CD4-positive, alpha-beta T cell treated with Interferon alpha-2 for 1 hour (primary cell): Measurements from ENCODE around the gene MYOZ3.

Experiments used
- DNase-seq, 2 donors: peaks; one replicate each; pipeline ENCODE4 v3.0.0-alpha.2; 2020 to 2022

MYOZ3 gene, protein sequence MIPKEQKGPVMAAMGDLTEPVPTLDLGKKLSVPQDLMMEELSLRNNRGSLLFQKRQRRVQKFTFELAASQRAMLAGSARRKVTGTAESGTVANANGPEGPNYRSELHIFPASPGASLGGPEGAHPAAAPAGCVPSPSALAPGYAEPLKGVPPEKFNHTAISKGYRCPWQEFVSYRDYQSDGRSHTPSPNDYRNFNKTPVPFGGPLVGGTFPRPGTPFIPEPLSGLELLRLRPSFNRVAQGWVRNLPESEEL

DNA sequence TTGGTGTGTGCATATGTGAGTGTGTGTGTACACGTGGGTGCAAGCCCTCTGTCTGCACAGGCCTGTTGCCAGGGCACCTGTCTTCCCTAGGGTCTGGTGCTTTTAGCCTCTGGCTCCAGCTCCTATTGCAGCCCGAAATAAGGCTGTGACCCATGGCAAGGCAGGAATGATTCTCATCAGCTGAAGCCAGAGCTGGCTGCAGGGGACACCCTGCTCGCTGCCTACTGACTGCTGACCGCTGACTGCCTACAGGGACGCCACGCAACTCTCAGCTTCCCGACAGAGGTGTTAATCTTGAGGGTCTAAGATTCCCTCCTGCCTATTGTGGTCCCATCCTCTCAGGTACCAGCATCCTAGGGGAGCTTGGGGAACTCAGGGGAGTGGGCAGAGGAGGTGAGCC, at the start of gene MYOZ3:
Gene MYOZ3 (plus strand): TSS at position 166 of the 400 bp plus-strand sequence. CDS start 1,691 bp downstream, outside the sequence.
- DNase-seq = no peak

DNA sequence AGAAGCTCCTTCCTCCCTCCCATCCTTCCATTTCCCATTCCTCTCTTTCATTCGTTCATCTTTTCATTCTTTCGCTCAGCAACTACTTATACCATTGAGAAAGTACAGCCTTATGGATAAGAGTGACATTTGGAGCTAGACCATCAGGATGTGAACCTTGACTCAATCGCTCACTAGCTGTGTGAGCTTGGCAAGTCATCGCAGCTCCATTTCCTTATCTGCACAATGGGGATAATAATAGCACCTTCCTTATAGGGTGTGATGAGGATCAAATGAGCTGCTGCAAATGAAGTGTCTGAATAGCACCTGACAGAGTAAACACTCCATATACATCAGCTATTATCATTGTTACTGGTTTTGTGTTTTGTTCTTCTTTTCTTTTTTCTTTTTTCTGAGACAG, 48.6 kb upstream of the MYOZ3 start:
- DNase-seq = no peak

- no peak for DNase-seq
Measured at GRCh38 chr5:150612905-150613670, 48.0 kb upstream of the MYOZ3 start.

GRCh38 chr5:150613991-150614660, 46.9 kb upstream of the MYOZ3 start:
- no peak for DNase-seq

GRCh38 chr5:150614661-150615060, 46.4 kb upstream of the MYOZ3 start:
- DNase-seq = no peak

GRCh38 chr5:150615141-150615699, 45.8 kb upstream of the MYOZ3 start:
- no peak for DNase-seq

DNA sequence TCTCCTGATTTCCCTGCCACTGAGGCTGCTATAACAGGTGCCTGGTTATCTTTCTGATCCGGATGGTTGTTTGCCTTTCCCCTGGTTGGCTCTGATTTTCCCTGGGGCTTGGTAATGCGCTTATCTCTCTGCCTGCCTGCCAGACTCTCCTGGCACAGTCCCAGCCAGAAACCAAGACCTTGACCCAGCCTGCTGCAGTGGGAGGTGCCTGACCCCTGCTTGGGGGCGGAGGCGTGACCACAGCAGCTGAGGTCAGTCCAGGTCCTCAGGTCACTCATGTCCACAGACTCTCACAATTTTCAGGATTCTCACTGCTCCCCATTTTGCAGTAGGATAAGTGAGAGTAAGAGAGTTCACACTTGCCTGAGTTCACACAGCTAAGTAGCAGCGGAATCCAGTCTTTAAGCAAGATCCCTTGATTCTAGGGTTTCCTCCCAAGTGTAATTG, 45.0 kb upstream of the MYOZ3 start:
- DNase-seq = no peak

DNA sequence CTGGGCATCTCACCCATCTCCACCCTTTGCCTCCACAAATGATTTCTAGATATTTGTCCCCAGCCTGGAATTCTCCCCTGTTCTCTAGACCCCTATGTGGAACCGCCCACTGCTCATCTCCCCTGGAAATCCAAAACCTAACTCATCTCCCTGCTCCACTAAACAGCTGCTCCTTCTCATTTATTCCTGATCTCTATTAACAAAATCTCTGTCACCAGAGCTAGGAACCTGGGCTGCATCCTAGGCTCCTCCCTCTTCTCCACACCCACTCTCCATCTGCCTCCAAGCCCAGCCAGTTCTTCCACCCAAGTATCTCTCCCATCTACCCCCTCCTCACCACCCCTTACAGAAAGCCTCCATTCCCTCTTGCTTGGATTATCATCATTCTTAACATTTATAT, 44.5 kb upstream of the MYOZ3 start:
- DNase-seq = no peak

DNA sequence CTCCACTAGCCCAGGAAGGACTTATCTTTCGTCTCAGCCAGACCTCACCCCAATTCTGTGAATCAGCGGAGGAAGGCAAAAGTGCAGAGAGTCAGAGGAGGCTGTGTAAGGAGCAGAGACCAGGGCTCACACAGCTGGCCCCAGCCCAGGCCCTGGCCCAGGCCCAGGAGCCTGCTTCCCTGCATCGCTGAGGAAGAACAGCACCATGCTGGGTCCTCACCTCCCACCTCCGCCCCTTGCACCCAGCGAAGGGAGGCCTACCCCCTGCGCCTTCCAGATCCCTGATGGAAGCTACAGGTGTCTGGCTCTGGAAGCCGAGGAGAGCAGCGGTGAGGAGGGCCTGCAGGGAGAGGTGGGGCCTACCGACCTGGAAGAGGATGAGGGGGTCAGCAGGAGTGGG, 42.9 kb upstream of the MYOZ3 start:
- DNase-seq = no peak

DNA sequence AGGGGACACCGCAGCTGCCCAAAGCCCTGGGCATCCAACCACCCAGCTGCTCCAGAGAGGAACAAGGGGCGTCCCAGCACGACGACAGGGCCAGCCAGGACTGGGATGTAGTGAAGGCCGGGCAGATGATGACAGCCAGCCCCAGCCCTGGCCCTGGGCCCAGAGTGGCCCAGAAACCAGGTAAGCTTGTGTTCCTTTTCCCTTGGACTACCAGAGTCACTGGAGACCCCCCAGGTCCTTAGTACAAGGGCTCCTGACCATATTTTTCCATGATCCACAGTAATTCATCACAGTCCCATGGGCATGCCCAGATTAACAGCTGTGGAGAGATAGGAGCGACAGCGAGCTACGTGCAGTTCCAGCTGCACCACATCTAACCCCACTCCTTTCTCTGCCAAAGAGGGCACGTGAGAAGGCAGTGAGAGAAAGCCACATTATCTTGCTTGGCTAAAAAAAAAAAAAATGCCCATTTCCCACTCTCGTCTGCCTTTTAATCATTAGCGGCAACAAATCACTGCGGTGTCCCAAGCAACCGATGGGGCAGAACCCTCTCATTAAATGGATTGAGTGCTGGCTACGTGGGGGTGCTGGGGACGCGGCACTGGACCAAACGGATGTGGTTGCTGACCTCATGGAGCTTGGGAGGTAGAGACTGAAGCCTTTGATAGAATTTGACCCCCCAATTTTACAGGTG, 42.3 kb upstream of the MYOZ3 start:
- no peak for DNase-seq

DNA sequence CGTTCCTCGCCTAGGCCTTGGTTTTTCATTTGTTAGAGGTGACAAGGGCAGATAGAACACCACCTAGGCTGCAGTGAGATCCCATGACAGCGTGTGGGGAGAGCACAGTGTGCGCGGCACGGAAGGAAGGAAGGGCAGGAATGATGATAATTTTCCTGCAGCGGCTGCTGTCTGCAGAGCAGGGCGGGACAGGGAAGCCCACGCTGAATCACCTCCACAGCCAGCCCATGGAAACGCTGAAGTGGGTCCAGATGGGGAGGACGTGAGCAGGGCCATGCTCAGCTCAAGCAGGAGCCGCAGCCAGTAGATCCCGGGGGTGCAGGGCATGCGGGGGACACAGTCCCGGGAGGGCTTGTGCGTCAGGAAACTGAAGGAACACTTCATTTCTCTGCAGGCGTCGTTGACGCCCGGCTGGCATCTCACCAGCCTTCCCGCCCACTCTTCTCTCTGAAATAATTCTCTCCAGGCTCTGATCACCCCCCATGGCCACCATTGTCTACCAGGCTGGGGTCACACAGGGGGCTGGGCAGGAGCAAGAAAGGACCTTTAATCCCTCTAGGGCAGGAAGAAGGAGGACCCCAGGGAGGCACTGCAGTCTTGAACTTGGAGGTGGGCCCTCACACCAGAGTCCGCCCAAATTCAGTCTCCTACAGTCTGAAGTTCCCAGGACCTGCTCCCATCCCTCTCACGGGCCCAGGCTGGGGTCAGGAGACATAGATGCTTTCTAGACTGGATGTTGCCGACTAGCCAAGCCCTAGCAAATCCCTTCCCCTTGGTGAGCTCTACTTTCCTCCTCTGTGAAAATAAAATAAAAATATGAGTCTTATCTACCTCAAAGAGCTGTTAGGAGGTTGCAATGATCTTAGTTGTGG, 41.5 kb upstream of the MYOZ3 start:
- DNase-seq = no peak

GRCh38 chr5:150621301-150621700, 39.8 kb upstream of the MYOZ3 start:
- no peak for DNase-seq

DNA sequence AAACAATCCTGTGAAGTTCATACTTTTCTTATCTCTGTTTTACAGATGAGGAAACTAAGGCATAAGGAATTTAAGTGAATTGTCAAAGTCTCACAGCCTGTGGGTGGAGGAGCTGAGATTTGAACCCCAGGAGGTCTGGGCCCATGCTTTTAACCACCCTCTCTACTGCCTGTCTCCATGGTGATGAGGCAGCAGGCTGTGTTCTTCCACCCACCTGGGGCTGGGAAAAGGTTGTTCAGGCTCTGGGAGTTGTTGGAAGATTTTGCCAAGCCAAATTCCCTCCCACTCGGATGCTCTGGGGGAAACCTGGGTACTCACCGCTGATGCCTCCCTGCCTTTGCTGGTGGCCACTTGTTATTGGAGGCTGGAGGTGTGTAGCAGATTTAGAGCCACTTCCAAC, 38.9 kb upstream of the MYOZ3 start:
- no peak for DNase-seq

- DNase-seq = no peak
Measured at GRCh38 chr5:150623152-150623877, 37.7 kb upstream of the MYOZ3 start.

- no peak for DNase-seq
Measured at GRCh38 chr5:150623878-150624216, 37.2 kb upstream of the MYOZ3 start.

GRCh38 chr5:150624334-150625163, 36.5 kb upstream of the MYOZ3 start:
- peak; percentile 16 to 37 for DNase-seq

GRCh38 chr5:150625164-150625535, 35.9 kb upstream of the MYOZ3 start:
- DNase-seq = no peak

DNA sequence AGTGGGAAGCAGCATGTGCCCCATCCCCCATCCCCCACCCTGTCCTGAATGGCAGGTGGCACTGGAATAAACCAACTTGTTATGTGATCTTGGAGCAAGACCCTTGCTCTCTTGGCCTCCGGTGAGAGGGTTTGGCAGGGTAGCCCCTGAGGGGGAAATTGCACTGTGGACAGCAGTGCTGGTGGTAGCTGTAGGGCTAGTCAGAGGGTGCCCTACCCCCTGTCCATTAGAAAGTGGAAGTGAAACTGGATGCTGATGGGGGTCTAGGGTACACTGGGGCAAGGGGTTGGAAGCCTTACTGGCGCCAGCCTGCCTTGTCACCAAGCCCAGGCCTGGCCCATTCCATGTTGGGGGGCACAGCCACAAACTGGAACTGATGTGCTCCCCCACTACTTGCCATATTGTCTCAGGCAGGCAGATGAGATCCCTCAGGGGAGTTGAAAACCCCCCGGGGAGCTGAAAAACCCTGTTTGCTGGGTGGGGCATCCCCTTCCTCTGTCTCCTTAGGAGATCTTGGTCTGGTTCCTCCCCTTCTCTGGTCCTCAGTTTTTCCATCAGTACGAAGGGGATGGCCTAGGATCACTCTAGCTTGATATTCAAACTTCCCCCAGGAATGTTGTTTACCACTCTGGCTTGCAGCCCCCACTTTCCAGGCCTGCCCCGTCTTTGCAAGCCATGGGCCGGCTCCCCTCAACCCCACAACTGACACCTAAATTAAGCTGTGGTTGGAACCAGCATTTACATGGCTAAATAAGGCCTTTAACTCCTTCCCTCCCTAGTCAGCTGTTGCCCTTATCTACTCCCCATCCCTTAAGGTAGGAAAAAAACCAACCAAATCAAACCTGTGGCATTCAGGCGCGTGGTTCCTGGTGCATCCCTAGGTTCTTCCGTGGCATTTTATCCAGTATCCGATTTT, 35.0 kb upstream of the MYOZ3 start:
- peak in 1 of 2 donors; percentile 53 for DNase-seq

DNA sequence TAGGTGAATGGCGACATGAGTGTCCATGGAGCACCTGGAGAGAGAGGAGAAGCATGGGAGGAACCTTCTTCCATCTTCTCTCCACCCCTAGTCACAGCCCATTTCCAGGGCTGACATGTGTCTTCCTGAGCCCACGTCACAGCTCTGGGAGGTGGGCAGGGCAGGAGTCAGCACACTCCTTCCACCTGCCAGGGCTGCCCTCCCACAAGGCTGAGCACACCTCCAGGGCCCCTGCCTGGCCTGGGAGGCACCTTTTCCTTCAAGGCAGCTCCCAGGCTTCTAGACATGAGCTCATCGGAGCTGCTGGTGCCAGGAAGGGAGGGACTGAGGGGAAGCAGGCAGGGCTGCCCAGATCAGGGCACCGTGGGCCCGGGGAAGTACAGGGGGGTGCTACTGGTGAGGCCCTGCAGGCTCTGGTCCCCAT, 34.2 kb upstream of the MYOZ3 start:
- no peak for DNase-seq
